ENCODE data around the gene LCP2.

The LCP2 gene

GRCh38 chr5:170270293-170271069 is 27.1 kb downstream of the LCP2 start:
- Histone ChIP-seq H3K27me3 (ENCODE audit: insufficient read depth, poor library complexity, severe bottlenecking) (no peaks in the 10 kb centered on the region), H3K4me3 (replicated peaks; ENCODE audit: insufficient read depth, low read length) (no peak overlapping the region), H3K27ac (replicated peaks) (peak overlapping the region; percentile 57)
- TF ChIP-seq GABPA (IDR thresholded peaks at IDR 0.05; ENCODE audit: low read depth) (no peak), POLR2AphosphoS5 (IDR thresholded peaks at IDR 0.05; ENCODE audit: low read depth) (peak; percentile 47; the same call in 1 of the 2 replicates)
- DNase-seq (ENCODE audit: low read depth in 1 of 2, low spot score in 1 of 2): no peak

- H3K27ac ChIP-seq (replicated peaks): peak overlapping the region; percentile 57
These were observed 28.0 kb downstream of the LCP2 start for GRCh38 chr5:170269579-170269978.

GRCh38 chr5:170268884-170269283 is 28.7 kb downstream of the LCP2 start:
- peak overlapping the region; percentile 57 for H3K27ac ChIP-seq (replicated peaks)
- peak; percentile 48 to 89 for DNase-seq (ENCODE audit: low read depth in 1 of 2, low spot score in 1 of 2)
- 0 out of 2 replicates have a peak, but pooled peaks have one; percentile 55 for TF ChIP-seq POLR2AphosphoS5 (IDR thresholded peaks at IDR 0.05; ENCODE audit: low read depth)
- TF ChIP-seq GABPA (IDR thresholded peaks at IDR 0.05; ENCODE audit: low read depth): no peak
- TF ChIP-seq SPI1 (IDR thresholded peaks at IDR 0.05; ENCODE audit: borderline replicate concordance, low read depth): peak; percentile 100
- no peaks in the 10 kb centered on the region for H3K27me3 ChIP-seq (ENCODE audit: insufficient read depth, poor library complexity, severe bottlenecking)
- H3K4me3 ChIP-seq (replicated peaks; ENCODE audit: insufficient read depth, low read length): no peak overlapping the region

More at GRCh38 chr5:170269579-170269978, 28.0 kb downstream of the LCP2 start:
- DNase-seq (ENCODE audit: low read depth in 1 of 2, low spot score in 1 of 2): peak; percentile 51 to 65
- Histone ChIP-seq H3K4me3 (replicated peaks; ENCODE audit: insufficient read depth, low read length) (no peak overlapping the region), H3K27me3 (ENCODE audit: insufficient read depth, poor library complexity, severe bottlenecking) (no peaks in the 10 kb centered on the region)
- TF ChIP-seq SPI1 (IDR thresholded peaks at IDR 0.05; ENCODE audit: borderline replicate concordance, low read depth) (peak; percentile 33; the same call in 1 of the 2 replicates), CTCF (IDR thresholded peaks at IDR 0.05; ENCODE audit: insufficient read depth, low read length) (no peak), POLR2AphosphoS5 (IDR thresholded peaks at IDR 0.05; ENCODE audit: low read depth) (peak; percentile 52; the same call in 1 of the 2 replicates), GABPA (IDR thresholded peaks at IDR 0.05; ENCODE audit: low read depth) (no peak), REST (IDR thresholded peaks at IDR 0.05; ENCODE audit: insufficient replicate concordance, low read depth) (no peak)

- Histone ChIP-seq H3K4me3 (replicated peaks; ENCODE audit: insufficient read depth, low read length) (no peak overlapping the region), H3K27ac (replicated peaks) (peak overlapping the region; percentile 33; the same call in 1 of the 2 replicates), H3K27me3 (ENCODE audit: insufficient read depth, poor library complexity, severe bottlenecking) (no peaks in the 10 kb centered on the region)
- no peak for DNase-seq (ENCODE audit: low read depth in 1 of 2, low spot score in 1 of 2)
- no peak for TF ChIP-seq GABPA (IDR thresholded peaks at IDR 0.05; ENCODE audit: low read depth)
- no peak for TF ChIP-seq POLR2AphosphoS5 (IDR thresholded peaks at IDR 0.05; ENCODE audit: low read depth)
- TF ChIP-seq SPI1 (IDR thresholded peaks at IDR 0.05; ENCODE audit: borderline replicate concordance, low read depth): no peak
- TF ChIP-seq CTCF (IDR thresholded peaks at IDR 0.05; ENCODE audit: insufficient read depth, low read length): no peak
- TF ChIP-seq REST (IDR thresholded peaks at IDR 0.05; ENCODE audit: insufficient replicate concordance, low read depth): no peak
These were observed 29.4 kb downstream of the LCP2 start for GRCh38 chr5:170268153-170268689.
